Psoas muscle (tissue), 8 donors: Measurements from ENCODE around the gene BBS9. TPM values are rescaled to one million over a fixed set of nuclear protein-coding genes. Genes with fewer than 3 reads are reported as not detected.
A peak's percentile ranks its signal among the peaks of the same experiment; 100 is the strongest.
"Not testable (repeated sequence)": the region's sequence is repeated elsewhere in the genome, so short reads cannot be mapped to it uniquely, and the experiment has no call there.

Experiments used
- ATAC-seq, 4 donors: fragments of 200-7000 bp; cut with Tn5 transposase; one replicate each; pipeline ENCODE4 v1.9.1; 2020; ENCODE audit warnings: moderate library complexity in 3 of 4, mild to moderate bottlenecking in 2 of 4
- DNase-seq, 2 donors: peaks; one replicate each; pipeline ENCODE4 v3.0.0-alpha.2; 2020
- H3K27ac ChIP-seq: fragments of 200-600 bp; one replicate; pipeline ENCODE4 v1.8.0; 2022
- H3K27me3 ChIP-seq, 3 donors: fragments of 200-600 bp in 1 of 3; one replicate each; pipeline versions ENCODE4 v1.6.1 to v1.8.0; 2013 to 2022; ENCODE audit warnings: low read length in 2 of 3, mild to moderate bottlenecking in 2 of 3, moderate library complexity in 1 of 3; ENCODE audit not compliant: insufficient read depth in 3 of 3
- H3K36me3 ChIP-seq, 2 donors: fragments of 200-600 bp in 1 of 2; one replicate each; pipeline versions ENCODE4 v1.6.1 to v1.8.0; 2013 to 2022; ENCODE audit warnings: low read depth in 1 of 2, mild to moderate bottlenecking in 1 of 2, moderate library complexity in 1 of 2; ENCODE audit not compliant: insufficient read depth in 1 of 2
- H3K4me1 ChIP-seq: fragments of 200-600 bp; one replicate; pipeline ENCODE4 v1.8.0; 2022
- H3K4me3 ChIP-seq: fragments of 200-600 bp; one replicate; pipeline ENCODE4 v1.8.0; 2022; ENCODE audit warnings: mild to moderate bottlenecking
- H3K9me3 ChIP-seq: fragments of 200-600 bp; one replicate; pipeline ENCODE4 v1.8.0; 2022
- WGBS, 3 donors: extraction: QIAGEN DNeasy Blood & Tissue Kit; methylation state at CpG; one replicate each; pipeline versions ENCODE4 v1.1.6 to v1.1.7; 2013; 5-methylcytosine and 5-hydroxymethylcytosine counted together
- intact Hi-C, 2 donors: fragments of 100-400 bp; cut with DNase I; formaldehyde crosslinking; loops; one replicate each; pipeline versions ENCODE4 v1.11.0 to v1.14.2; 2022
- polyA plus RNA-seq, 3 donors: library from polyadenylated mRNA; stranded (reverse); fragments of 200-250 nt; gene quantifications; one replicate each; pipeline ENCODE4 v1.2.3, GENCODE V29; 2013
- total RNA-seq, 4 donors: library from RNA; stranded (reverse); fragmentation: NEBNext Ultra II Directional in 2 of 4; extraction: Animal tissue kit (Norgen Biotek cat#: 25700) in 2 of 4; gene quantifications; one replicate each; pipeline versions ENCODE4 v1.2.1 to v1.2.4, GENCODE V29; 2021 to 2023
- TF ChIP-seq, protein P1 (sequence below): fragments of 200-600 bp; IDR thresholded peaks from one replicate; pipeline ENCODE4 v1.8.0; 2022; ENCODE audit warnings: antibody characterized with exemption
- donor health status: healthy with polysubstance abuse.
- donor health status: DM: no; HTN: no; CAD: no; lungs with moderate emphysema.
- donor health status: Bipolar disorder and iron deficiency.
- donor health status: healthy.
- donor health status: DM: yes; HTN: yes; CAD: no.
- donor health status: DM: no; HTN: no; CAD: no.
- donor health status: DM: no; HTN: no; CAD: no.
- donor health status: DM: yes; HTN: yes; CAD: no.

BBS9 gene
- total and polyA plus RNA-seq, 7 donors, result 2.7 to 7.3 (median 4.1) TPM

DNA sequence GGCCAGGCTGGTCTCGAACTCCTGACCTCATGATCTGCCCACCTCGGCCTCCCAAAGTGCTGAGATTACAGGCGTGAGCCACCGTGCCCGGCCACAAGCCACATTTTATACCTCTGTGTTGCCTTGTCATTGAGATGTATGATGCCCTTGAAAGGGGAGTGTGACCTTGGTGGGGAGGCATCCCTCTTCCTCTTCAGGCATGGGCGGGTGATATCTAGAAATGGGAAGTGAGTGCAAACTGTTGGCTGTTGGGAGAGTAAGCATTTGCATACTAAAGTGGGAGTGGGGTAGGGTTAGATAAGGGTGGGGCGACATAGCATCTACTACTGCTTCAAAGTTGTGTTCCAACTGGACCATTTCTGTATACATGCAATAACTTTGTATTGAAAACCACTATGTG is 40.2 kb upstream of the BBS9 start:
- Histone ChIP-seq H3K36me3 (peaks cover 3 to 14% of the 10 kb centered on the region in 2 donors), H3K9me3 (no peaks in the 10 kb centered on the region), H3K27me3 (no peaks in the 10 kb centered on the region), H3K4me3 (no peak overlapping the region), H3K4me1 (no peaks in the 10 kb centered on the region), H3K27ac (no peak overlapping the region)
- TF ChIP-seq, protein P1, sequence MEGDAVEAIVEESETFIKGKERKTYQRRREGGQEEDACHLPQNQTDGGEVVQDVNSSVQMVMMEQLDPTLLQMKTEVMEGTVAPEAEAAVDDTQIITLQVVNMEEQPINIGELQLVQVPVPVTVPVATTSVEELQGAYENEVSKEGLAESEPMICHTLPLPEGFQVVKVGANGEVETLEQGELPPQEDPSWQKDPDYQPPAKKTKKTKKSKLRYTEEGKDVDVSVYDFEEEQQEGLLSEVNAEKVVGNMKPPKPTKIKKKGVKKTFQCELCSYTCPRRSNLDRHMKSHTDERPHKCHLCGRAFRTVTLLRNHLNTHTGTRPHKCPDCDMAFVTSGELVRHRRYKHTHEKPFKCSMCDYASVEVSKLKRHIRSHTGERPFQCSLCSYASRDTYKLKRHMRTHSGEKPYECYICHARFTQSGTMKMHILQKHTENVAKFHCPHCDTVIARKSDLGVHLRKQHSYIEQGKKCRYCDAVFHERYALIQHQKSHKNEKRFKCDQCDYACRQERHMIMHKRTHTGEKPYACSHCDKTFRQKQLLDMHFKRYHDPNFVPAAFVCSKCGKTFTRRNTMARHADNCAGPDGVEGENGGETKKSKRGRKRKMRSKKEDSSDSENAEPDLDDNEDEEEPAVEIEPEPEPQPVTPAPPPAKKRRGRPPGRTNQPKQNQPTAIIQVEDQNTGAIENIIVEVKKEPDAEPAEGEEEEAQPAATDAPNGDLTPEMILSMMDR, result no peak
- no peak for ATAC-seq
- no peak for DNase-seq
- 87 to 94% (median 93%) methylated on average over 7 of the region's 7 CpGs for WGBS, 3 donors
- intact Hi-C loops, result no loop called here

DNA sequence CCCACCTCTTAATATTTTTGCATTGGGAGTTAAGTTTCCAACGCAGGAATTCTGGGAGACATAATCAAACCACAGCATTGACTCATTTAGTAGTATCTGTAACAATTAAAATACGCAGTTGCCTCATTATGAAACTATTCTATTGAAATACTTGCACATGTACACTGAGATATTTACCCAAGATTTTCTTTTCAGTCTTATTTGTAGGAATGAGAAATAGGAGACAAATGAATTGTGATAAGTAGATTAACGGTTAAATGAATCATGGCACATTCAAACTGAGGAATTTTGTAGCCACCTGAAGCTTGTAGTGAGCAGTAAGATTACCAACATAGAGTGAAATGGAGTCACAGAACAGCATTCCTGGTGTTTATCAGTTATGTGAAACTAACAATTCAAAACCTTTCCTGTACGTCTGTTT is 38.2 kb upstream of the BBS9 start:
- no peak overlapping the region for H3K4me3 ChIP-seq
- no peaks in the 10 kb centered on the region for H3K9me3 ChIP-seq
- ATAC-seq (no peak), DNase-seq (no peak)
- 90 to 93% (median 92%) methylated on average over 4 of the region's 4 CpGs for WGBS, 3 donors
- no peaks in the 10 kb centered on the region for H3K4me1 ChIP-seq
- peaks cover 5 to 34% of the 10 kb centered on the region in 2 donors for H3K36me3 ChIP-seq
- intact Hi-C loops, result no loop called here
- H3K27me3 ChIP-seq, result no peaks in the 10 kb centered on the region
- H3K27ac ChIP-seq, result no peak overlapping the region
- TF ChIP-seq, protein P1, result no peak

DNA sequence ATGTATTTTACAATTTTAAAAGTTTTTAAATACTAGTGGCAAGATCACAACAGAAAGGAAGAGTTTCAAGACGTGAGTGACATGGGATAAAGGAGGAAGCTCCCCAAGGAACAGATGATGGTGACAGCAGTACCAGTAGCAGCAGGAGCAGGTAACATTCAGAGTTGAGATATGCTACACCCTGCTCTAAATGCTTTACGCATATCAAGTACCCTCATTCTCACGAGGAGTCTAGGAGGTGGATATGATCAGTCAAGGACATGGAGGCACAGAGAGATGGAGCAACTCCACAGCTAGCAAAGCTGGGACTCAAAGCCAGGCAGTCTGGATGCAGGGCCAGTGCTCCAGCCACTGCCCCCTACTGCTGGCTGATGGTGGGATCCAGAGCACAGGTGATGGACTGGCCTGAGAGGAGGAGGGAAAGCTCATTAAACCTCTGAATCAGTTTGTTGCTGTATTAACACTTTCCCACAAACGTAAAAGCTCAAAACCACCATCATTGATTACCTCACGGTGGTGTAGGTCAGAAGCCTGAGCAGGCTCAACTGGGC is 37.6 kb upstream of the BBS9 start:
- no peak for ATAC-seq

DNA sequence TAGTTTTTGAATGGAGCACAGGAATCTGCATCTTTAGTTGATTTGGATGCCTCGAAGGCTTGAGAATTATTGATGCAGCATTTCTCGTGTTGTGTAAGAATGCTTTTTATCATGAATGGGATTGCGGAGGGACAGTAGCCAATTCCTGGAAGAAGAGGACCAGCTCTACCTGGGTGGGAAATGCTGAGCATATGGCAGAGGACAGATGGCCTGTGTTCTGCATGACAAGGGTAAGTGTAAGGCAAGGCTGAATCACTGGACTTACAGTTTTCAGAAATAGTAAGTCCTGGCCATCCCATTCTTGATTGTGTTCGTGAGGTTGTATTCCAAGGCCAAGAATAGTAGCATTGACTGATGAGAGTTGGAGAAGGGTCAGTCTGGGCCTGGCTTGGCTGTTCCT is 36.1 kb upstream of the BBS9 start:
- TF ChIP-seq, protein P1, result no peak
- Histone ChIP-seq H3K9me3 (no peaks in the 10 kb centered on the region), H3K27ac (no peak overlapping the region), H3K4me1 (no peaks in the 10 kb centered on the region), H3K27me3 (no peaks in the 10 kb centered on the region), H3K36me3 (peaks cover 9 to 55% of the 10 kb centered on the region in 2 donors), H3K4me3 (no peak overlapping the region)
- 70 to 85% (median 70%) methylated on average over 4 of the region's 4 CpGs for WGBS, 3 donors
- ATAC-seq (peak in 1 of 4 donors; percentile 48), DNase-seq (no peak)
- intact Hi-C loops, result no loop called here

More for the DNA sequence above, 37.6 kb upstream of the BBS9 start:
- intact Hi-C loops, result no loop called here
- Histone ChIP-seq H3K27me3 (no peaks in the 10 kb centered on the region), H3K4me1 (no peaks in the 10 kb centered on the region), H3K27ac (no peak overlapping the region), H3K4me3 (no peak overlapping the region), H3K36me3 (peaks cover 9 to 40% of the 10 kb centered on the region in 2 donors), H3K9me3 (no peaks in the 10 kb centered on the region)
- no peak for DNase-seq
- 78 to 87% (median 86%) methylated on average over 5 of the region's 5 CpGs for WGBS, 3 donors
- TF ChIP-seq, protein P1, result no peak

DNA sequence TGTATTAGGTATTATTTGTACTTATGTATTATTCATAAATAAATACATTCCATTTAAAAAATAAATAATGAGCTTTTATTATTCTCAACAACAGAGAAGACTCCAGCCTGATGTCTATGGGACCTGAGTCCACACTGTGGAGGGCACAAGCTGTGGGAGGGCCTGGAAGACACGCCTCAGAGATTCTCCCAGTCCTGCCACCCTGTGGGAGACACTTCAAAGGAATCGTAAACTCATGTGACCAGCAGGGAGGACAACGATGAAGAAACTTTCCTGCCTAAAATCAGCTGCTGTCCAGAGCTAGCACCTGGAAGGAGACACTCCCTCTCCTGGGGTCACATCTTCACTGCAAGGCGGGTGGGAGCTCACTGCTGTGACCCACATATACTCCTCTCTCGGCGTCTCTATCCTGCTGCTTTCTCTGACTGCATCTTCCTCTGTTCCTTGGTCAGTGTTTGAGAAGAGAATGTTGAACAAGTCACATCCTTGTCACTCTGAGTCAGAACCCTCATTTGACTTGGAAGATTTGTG is 34.6 kb upstream of the BBS9 start:
- H3K27ac ChIP-seq, DNase-seq, H3K27me3 ChIP-seq, intact Hi-C loops, H3K4me3 ChIP-seq, H3K9me3 ChIP-seq: not testable (repeated sequence)
- H3K4me1 ChIP-seq, result peaks cover 14% of the 10 kb centered on the region
- ATAC-seq, result peak in 2 of 4 donors; percentile 35 to 48
- 73 to 81% (median 76%) methylated on average over 5 of the region's 6 CpGs for WGBS, 3 donors
- H3K36me3 ChIP-seq, result peaks cover 13 to 67% of the 10 kb centered on the region in 2 donors
